CD4-positive, alpha-beta T cell treated with Interleukin-21 for 1 hour (primary cell): ENCODE results near the gene RALGPS1.

Experiments used
- DNase-seq: peaks from one replicate; pipeline ENCODE4 v3.0.0-alpha.2; 2020

The RALGPS1 gene

DNA sequence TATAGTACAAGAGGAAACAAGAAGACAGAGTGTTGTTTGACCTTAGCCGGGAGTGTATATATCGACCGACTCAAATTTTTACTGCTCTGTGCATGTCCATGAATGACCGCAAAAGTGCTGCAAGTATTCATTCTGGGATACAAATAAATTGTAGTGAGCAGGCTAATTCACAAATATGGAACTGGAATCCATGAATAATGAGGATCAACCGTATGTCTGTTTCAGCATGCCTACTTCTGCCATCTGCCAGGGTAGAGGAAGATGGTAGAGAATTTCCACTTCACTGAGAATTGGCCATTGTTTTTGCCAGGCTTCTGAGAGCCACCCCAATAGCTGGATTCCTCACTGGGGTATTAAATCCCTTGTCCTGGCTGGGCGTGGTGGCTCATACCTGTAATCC is 8.5 kb upstream of the RALGPS1 start:
- no peak for DNase-seq

DNA sequence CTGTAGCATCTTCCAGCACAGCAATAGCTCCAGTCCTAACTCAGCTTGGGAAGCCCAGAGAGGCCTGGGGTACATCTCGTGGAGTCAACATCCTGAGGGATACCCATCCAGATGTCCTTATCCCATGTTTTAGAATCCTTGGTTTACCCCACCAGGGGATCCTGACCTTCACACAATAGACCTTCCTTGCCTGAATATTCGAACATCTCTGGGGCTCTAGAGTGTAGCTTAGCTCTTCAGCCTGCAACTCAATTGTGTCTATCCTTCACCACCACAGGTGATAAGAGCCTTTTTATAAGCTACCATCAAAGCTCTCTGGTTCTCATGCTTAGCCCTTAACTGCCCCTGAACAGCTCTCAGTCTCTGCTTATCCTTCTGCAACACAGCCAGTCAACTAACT is 7.5 kb upstream of the RALGPS1 start:
- DNase-seq = no peak

DNA sequence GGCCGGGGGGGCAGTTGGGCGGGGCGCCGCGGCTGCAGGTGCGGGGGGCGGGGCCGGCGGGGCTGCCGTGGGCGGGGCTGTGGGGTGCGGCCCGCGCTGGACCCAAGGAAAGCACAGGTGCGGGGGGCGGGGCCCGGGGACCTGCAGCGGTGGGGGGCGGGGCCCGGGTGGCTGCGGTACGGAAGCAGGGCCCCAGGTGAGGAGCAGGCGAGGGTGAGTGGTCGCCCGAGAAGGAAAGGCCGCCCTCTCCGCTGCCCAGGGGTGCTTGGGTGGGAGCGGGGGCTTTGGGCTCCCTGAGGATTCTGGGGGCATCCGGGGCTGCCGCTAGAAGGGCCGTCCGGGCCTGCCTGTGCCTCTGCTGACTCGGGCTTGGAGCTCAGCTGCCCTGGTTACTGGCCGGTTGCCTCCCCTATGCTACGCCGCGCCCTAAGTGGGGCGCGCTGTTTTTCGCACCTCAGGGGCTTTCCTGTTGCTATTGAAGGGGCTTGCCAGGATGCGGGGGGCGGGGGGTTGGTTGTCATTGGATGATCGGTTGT is 767 bp downstream of the RALGPS1 start:
- DNase-seq = peak; percentile 62

DNA sequence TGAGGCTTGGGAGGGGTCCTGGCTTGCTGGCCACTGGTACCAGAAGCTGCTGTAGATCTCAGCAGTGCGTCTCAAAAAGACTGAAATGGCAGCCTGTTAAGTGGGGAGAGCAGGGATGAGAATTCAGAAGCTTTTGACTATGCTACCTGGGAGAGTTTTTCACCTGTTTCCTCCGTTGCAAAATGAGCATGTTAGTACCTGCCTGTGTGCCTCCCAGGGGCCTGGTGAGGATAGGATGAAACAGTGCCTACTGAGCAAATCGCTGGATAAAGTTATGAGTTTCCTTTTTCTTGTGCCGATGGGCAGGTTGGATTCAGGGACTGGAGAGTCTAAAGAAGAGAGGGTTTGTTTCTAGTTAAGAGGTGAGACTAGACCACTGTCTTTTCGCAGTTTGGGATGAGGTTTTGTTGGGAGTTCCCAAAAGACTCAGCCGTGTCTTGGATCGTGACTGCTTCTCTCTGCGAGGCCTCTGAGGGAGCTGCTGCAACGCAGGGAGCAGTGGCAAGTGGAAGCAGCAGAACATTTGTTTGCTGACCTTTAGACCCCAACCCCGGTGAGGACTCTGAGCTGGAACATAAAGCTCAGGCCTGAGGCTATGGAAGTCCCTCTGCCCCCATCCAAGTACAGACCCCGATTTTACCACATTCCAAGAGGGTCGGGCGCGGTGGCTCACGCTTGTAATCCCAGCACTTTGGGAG is 1.4 kb downstream of the RALGPS1 start:
- DNase-seq = no peak

DNA sequence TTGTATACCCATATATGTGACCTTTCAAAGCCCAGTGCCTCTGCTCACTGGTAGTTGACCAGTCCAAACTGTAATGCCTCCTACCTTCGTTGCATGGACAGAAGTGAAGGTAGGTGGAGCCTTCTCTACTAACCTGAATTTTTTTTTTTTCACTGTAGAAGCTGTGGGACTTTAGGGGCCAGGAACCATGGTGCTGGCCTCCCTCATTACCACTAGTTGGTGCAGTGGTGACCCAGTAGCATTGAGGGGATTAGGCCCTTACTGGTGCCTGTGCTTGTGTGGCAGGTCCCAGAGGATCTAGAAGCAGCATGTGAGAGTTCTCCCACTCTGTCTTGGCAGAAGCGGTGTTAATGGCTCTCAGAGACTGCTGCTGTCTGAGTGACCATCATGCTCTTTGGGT is 2.3 kb downstream of the RALGPS1 start:
- DNase-seq = no peak

DNA sequence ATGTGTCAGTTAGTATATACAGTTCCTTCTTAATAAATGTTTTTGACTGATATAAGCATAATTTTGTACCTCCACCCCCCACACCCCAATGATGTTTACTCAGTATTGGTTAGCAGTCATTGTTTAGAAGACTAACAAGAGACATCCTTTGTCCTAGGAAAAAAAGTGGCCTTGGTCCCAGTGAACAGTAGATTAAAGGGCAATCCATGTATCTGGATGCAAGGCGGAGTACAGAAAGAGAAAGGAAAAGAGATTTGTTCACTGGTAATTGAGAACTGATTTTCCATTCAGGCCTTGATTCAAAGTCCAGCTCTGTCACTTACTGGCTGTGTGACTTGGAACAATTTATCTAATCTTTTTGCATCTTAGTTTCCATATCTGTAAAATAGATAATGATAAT is 4.6 kb downstream of the RALGPS1 start:
- DNase-seq = no peak

DNA sequence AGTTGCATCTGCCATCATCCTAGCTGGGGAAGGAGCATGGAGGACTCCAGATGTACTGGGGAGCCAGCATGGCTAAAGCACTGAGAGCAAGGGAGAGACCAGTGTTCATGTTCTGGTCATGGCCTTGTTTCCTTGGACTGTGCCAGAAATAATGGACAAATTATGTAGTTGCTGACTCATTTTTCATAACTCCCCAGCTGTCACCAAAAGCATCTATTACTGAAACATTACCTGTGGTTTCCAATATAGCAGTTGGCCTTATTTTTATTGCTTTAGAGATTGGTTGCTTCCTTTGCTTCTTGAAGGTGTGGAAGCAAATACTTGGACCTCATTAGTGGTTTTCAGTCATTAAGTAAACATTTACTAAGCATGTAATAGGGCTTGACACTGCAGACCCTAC is 11.3 kb downstream of the RALGPS1 start:
- DNase-seq = no peak

DNA sequence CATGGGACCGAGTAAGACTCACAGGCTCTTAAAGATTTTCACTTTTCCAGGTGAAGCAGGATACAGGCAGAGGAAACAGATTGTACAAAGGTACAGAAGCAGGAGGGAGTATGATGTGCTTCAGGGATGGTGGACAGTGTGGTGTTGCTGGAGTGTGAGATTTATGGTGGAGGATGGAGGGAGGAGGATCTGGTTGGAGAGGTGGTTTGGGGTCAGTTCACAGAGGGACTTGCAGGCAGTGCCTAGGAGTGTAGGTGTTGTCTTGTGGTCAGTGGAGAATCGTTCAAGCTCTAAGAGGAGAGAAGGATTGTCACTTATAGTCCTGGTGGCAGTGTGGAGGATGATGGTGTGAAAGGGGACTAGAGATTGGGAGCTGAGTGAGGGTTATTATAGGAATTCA is 11.8 kb downstream of the RALGPS1 start:
- DNase-seq = no peak

DNA sequence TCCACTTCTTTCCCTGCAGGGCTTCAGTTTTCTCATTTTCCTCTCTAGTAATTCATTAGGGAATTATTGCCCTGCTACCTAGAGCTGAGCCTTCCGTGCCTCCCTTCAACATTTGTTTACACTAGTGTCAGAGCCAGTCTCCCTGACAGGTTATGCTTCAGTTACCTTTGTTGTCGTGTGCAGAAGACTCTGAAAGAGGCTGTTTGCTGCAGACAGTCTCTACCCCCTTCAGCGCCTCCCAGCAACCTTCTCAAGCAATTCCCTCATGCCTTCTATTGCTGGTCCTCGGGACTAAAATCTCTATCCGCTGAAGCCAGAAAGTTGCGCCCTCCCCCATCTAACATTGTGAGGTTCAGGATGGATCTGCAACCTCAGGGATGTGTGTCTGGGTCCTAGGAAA is 12.8 kb downstream of the RALGPS1 start:
- DNase-seq = no peak

DNA sequence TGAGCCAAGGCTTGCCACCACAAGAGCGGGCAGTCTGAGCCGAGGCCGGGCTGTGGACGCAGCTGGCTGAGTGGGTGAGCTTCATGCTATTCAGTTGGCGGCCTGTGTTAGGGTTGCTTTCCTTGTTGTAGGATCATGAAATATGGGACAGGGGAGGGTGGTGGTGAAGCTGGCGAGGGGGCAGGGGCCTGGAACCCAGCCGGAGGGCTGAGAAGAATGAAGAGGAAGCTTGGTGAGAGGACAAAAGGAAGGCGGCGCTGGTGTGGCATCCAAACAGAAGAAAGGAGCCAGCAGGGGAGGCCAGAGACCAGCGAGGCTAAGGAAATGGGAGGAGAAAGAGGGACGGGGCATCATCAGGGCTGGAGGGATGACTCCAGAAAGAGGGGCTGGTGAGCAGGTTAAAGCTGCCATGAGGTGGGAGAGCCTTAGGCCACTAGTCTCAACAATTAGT is 18.3 kb downstream of the RALGPS1 start:
- DNase-seq = no peak

DNA sequence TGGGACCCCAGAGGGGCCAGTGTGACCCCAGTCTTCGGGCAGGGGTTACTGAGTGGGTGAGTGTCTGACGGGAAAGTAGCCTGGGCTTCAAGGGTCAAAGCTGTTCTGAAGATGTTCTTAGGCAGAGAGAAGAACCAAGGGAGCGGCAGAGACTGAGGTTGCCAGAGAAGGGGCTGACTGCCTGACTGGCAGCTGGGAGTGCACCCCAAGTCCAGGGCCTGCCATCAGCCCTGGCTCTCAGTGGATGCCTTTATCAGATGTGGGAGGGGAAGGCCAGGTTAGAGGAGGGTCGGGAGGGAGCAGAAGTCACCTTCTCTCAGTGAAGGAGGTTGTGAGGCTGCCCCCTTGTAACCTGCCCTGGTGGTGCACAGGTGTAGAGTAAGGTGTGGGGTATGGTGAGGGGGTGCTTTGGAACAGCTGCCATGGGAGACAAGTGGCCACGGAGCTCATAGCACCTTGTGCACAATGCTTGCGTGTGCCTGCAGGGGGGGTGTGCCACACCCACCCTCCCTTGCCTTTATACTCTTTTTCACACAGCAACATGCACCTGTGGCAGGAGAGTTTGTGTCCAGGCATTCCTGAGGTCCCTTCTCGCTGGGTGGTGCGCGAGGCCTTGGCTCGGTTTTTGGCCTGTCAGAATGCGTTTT is 18.9 kb downstream of the RALGPS1 start:
- no peak for DNase-seq

DNA sequence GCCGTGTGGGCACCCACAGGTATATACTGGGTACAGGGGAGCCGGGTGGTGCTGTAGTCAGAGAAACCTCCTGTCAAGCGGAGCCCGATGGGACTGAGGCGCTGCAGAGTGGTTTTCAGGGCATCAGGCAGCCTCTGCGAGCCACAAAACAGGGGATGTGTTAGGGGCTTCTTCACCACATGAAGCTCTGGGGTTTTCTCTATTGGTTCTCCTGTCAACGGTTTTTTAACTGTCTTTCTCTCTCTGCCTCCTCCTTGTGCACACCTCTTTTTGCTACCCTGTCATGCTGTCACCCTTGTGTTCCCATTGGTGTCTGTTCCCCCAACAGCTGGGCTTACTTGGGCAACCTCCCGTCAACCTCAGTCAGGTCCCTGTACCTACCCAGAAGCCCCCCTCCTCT is 19.9 kb downstream of the RALGPS1 start:
- DNase-seq = no peak

DNA sequence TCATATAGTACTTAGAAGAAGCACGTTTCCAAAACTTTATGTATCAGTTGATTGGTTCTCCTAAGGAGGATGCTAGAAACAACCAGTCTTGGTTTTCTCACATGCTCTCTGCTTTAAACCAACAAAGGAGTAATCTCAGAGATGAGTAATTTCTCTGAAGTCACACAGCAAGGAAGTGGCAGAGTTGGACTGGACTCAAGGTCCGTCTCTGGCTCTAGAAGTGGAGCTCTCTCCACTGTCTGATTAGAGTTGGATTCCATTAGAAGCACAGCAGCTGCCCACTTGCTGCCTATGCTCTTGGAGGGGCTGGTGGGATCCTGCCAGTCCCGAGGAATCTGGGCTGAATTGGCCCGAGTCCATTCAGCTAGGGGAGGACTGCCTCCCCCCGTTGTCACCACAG is 21.0 kb downstream of the RALGPS1 start:
- no peak for DNase-seq

DNA sequence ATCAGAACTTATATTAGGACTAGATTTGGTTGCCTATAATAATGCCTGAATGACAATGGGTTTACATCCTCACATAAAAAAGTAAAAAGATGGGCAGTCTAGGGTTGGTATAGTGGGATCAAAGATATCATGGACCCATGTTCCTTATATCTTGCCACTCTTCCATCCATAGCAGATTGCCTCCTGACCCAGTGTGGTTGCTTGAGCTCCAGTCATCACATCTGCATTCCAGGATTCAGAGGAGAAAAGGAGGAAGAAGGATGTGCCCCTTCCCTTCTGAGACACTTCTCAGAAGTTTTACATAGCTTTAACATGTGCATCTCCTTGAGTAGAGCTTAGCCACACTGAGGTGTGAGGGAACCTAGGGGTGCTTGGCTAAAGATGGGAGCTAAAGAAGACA is 22.9 kb downstream of the RALGPS1 start:
- no peak for DNase-seq

DNA sequence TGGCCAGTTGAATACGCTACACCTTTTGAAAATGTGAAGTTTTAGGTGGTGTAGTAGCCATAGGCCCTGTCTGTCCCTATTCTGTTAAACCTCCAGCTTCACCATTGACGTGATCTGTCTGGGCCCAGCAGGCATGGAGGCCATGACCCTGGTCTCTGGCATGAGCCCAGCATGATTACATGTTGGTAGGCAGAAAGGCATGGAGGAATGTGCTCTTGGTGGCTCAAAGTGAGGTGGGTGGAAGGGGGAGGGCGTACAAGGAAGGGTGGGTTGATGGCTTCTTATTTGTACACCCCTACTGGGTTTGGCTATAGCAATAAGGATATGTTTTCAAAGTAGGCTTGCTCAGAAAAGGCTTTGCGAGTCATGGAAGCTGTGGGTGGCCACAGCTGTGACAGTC is 23.7 kb downstream of the RALGPS1 start:
- DNase-seq = no peak

DNA sequence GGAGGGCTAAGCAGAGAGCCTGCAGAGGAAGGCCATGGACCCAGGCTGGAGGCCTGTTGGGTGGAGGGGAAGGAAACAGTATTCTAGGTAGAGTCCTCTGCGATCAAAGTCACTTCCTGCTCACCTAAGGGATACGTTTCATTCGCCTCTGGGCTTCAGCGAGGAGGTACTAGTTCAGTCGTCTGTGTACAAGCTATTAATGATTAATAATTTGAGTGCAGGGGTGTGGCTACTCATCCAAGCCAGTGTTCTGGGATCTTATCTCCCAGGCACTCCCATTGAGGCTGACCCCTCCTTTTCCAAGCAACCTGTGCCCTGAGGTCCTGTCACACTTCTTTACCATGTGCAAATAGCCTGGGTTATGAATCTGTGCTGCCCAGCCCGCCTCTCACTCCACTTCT is 25.2 kb downstream of the RALGPS1 start:
- no peak for DNase-seq

DNA sequence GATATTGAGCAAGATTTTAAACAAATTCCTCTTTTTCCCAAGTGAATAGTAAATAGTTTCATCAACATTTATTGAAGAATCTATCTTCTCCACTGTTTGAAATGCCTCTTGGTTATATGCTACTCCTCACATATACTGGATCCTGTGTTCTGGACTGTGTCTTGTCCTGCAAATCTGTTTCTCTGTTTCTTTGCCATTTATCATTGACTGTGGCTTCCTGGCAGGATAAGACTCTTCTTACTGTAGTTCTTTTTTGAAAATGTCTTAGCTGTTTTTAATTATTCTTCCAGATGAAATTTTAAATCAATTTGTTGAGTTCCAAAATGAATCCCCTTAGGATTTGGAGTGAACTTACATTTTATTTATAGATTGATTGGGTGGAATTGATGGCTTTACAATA is 27.8 kb downstream of the RALGPS1 start:
- no peak for DNase-seq

DNA sequence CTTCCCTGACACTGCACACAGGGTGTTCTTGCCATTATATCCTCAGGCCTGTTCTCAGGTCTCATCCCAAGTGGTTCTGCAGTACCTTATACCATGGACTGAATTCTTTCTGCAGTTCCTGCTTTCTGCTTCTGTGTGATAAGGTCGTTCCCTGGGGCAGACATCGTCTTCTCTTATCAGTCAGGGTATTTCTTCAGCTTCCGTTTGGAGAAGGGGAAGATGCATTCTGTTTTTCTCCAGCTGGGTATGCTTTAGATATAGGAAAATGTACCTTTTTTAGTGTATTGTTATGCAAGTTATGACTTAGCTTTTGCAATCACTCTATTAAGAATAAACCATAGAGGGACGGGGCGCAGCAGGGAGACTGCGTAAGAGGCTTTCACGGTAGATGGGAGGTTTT is 31.1 kb downstream of the RALGPS1 start:
- no peak for DNase-seq

DNA sequence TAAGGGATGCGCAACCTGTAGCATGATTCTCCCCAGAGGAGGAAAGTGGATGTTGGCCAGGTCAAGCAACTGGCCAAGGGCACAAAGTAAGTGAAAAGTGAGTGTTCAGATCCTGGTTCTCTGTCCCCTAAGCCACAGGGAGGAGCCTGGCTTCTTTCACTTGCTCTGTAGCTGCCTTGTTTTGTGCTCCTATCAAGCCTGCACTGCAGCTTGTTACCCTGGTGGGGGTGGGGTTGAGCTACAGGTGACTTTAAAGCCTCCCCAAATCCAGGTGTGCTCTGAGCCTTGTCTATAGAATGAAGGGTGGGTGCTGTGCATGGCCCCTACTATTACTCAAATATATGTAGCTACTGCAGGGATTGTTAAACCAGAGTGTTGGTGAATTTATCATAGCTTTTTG is 32.9 kb downstream of the RALGPS1 start:
- DNase-seq = peak; percentile 8

DNA sequence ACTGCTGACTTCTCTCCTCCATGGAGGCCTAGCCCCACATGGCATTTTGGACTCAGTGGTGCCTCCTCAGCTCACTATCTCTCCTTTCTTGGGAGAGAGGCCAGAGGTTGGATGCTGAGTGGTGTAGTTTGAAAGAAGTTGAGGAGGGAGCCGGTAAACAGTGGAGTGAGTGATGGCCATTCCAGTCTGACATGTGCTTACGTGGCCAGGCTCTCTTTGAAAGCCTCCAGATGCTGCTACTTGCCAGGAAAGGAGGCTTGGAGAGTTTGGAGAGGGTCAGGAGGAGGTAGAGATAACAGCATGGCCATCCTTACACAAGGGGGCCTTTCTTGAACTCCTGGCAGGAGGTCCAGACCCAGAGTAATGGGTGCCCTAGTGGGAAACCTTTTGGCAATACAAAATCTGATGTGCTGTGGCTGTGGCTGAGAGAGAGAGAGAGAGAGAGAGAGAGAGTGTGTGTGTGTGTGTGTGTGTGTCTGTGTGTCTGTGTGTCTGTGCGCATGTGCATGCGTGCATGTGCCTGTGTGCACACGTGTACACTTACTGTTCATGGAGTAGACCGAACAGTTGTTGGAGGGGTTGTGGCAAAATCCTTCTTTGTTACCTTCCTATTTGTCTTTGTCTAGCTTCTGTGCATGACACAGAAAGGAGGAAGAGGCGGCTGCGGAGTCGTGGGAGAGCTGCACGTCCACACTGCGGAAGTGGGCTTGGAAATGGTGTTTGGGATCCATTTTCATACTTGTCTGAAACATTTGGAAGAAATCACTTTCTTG is 37.8 kb downstream of the RALGPS1 start:
- no peak for DNase-seq

DNA sequence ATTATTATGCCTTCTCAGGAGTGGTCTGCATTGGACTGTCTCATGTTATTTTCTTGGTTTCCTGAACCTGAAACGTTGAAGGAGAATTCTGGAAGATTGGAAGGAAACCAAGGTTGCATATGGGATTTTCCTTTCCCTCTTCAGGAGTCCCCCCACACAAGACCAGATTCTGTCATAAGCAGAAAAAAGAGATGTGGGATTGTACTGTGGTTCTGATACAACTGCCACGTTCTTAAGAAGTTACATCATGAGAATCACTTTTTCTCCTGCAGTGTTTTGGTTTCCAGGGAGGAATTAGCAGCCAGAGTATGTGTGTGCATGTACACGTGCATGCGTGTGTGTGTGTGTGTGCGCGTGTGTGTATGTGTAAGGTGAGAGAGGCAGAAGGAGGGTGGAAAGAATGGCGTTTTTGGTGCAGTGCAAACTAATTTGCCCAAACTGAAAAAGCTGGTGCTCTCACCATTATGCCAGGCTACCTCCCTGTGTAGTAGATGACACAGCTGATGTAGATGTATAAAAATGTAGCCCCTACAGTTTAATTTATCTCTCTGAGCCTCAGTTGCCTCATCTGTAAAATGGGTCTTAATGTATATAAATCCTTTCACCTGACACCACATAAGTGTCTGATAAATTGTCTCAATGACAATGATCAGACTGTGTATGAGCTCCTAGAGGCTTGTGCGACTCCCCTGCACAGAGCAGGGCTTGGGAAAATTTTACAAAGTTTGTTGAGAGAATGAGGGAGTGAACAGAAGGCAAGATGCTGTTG is 38.6 kb downstream of the RALGPS1 start:
- DNase-seq = no peak

DNA sequence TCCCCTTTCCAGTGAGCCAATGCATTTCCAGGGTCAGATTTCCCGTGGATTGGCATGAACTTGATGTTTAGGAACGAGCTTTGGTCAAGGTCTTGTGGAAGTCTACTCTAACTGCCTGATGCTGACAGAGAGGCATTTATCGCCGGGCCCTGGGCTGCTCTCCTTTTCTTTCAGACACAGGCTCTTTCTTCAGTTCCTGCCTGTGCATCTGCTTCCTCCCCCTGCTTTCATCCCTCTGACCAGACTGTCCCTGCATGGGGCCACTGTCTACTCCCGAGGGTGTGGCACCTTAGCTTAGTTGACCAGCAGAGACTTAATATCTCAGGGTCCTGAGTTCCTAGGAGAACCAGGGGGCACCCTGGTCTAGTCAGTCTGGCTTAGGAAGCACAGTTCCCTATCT is 41.2 kb downstream of the RALGPS1 start:
- DNase-seq = no peak
